Mesothelial cell of epicardium (in vitro differentiated cells): ENCODE measurements around the gene CDK4. TPM values are rescaled to one million over a fixed set of nuclear protein-coding genes. Genes with fewer than 3 reads are reported as not detected.
"Not testable (repeated sequence)": the region's sequence is repeated elsewhere in the genome, so short reads cannot be mapped to it uniquely, and the experiment has no call there.

Experiments used
- DNase-seq, 2 experiments: peaks; one replicate each; pipeline ENCODE4 v3.0.0; 2021; ENCODE audit warnings: low spot score in 2 of 2; ENCODE audit not compliant: unreplicated experiment in 2 of 2
- H3K27ac Mint-ChIP-seq: 2 replicates; pipeline ENCODE4 v1.8.0; 2021; ENCODE audit warnings: mixed read lengths
- H3K27me3 Mint-ChIP-seq: 2 replicates; pipeline ENCODE4 v1.8.0; 2021; ENCODE audit warnings: low read depth, mixed read lengths
- H3K36me3 Mint-ChIP-seq: 2 replicates; pipeline ENCODE4 v1.8.0; 2021; ENCODE audit warnings: mixed read lengths
- H3K4me1 Mint-ChIP-seq: 2 replicates; pipeline ENCODE4 v1.8.0; 2021; ENCODE audit warnings: mixed read lengths
- H3K4me3 Mint-ChIP-seq: 2 replicates; pipeline ENCODE4 v1.8.0; 2021; ENCODE audit warnings: mild to moderate bottlenecking, moderate library complexity, mixed read lengths
- H3K9me3 Mint-ChIP-seq: 2 replicates; pipeline ENCODE4 v1.8.0; 2021; ENCODE audit warnings: mixed read lengths
- CTCF ChIP-seq: fragments of 200-600 bp; sonication (generic); IDR thresholded peaks from one replicate; pipeline ENCODE4 v1.5.0; 2021; ENCODE audit warnings: antibody characterized with exemption; ENCODE audit not compliant: unreplicated experiment
- total RNA-seq: library from RNA; stranded (reverse); gene quantifications from 3 replicates; pipeline ENCODE4 v1.2.1, GENCODE V29; 2021

Gene CDK4
- total RNA-seq, 1 donor from 2014 or later, result 171 TPM

DNA sequence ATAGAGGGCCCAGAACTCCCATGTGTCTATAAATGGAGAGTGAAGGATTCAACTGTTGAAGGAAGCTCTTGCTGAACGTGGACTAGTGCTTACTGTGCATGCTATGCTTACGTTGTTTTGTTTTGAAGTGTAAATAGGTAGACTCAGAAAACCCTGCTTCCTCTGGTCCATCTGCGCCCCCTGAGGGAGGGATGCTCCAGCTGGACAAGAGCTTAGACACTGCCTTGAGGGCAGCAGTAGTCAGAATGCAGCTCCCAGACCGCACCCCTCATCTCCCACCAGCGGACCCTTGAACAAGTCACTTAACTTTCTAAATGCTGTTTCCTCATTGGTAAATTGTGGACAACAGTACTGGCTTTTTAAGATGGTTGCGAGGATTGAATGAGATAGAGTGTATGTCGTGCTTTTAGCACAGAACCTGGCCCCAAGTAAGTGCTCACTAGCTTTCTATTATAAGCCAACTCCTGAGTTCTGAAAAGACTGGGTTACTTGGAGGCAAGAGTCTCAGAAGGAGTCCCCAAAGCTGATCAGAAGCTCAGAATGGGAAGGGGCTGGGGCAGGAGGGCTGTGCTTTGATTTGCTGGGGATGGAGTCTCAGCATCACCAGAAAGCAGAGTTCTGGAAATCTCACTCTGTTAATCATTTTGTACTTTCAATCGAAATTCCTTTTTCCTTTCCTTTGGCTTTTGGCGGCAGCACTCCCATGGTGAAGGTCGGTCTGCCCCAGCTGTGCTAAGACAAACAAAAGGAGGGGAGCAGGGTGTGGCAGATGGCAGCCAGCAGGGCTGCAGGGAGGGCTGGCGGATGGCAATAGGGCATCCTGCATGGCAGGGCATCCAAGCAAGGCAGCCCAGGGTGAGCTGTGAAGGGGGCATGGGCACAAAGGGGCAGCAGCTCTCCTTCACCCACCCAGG, 29.1 kb downstream of the CDK4 start:
- no peak for TF ChIP-seq CTCF
- Mint-ChIP-seq H3K36me3 (peaks cover 25% of the 10 kb centered on the region), H3K27ac (no peak overlapping the region), H3K9me3 (no peaks in the 10 kb centered on the region), H3K4me1 (peaks cover 4% of the 10 kb centered on the region), H3K4me3 (no peak overlapping the region), H3K27me3 (peaks cover 51% of the 10 kb centered on the region)
- no peak for DNase-seq

DNA sequence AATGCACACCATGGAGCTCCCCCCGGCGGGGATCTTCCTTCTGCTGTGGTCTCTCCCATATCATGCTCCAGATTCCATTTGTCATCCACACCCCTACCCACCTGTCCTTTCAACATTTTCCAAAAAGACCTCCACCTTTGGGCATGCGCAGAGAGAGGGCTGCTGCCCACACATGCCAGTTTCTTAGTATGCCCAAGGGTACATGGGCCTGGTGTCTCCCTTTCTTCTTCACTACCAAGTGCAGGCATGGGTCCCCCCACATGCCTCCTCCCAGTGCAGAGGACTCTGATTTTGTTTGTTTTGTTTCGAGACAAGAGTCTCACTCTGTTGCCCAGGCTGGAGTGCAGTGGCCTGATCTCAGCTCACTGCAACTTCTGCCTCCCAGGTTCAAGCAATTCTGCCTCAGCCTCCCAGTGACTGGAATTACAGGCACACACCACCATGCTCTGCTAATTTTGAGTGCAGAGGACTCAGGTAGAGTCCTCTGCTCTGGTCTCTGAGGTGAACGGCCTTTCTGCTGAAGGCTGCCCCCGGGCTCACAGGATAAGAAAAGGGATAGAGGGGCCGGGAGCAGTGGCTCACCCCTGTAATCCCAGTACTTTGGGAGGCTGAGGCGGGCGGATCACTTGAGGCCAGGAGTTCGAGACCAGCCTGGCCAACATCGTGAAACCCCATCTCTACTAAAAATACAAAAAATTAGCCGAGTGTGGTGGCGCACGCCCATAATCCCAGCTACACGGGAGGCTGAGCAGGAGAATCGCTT, 30.1 kb downstream of the CDK4 start:
- H3K9me3 Mint-ChIP-seq, H3K27ac Mint-ChIP-seq, H3K4me1 Mint-ChIP-seq, H3K4me3 Mint-ChIP-seq: not testable (repeated sequence)
- Mint-ChIP-seq H3K36me3 (peaks cover 26% of the 10 kb centered on the region), H3K27me3 (peaks cover 42% of the 10 kb centered on the region)
- DNase-seq, result peak in 1 of 2 experiments; percentile 5

GRCh38 chr12:57720606-57721595, 31.2 kb downstream of the CDK4 start:
- peaks cover under 1% of the 10 kb centered on the region for H3K4me1 Mint-ChIP-seq
- peaks cover 26% of the 10 kb centered on the region for H3K36me3 Mint-ChIP-seq
- peaks cover 32% of the 10 kb centered on the region for H3K27me3 Mint-ChIP-seq
- no peak overlapping the region for H3K27ac Mint-ChIP-seq
- no peak for TF ChIP-seq CTCF
- no peak overlapping the region for H3K4me3 Mint-ChIP-seq
- H3K9me3 Mint-ChIP-seq, result no peaks in the 10 kb centered on the region
- DNase-seq, result peak in 1 of 2 experiments; percentile 5

GRCh38 chr12:57719777-57720605, 32.1 kb downstream of the CDK4 start:
- H3K4me3 Mint-ChIP-seq, result no peak overlapping the region
- H3K36me3 Mint-ChIP-seq, result peaks cover 30% of the 10 kb centered on the region
- no peaks in the 10 kb centered on the region for H3K9me3 Mint-ChIP-seq
- H3K4me1 Mint-ChIP-seq, result no peaks in the 10 kb centered on the region
- peaks cover 24% of the 10 kb centered on the region for H3K27me3 Mint-ChIP-seq
- TF ChIP-seq CTCF, result no peak
- peak in 1 of 2 experiments; percentile 20 for DNase-seq
- H3K27ac Mint-ChIP-seq, result no peak overlapping the region

- Mint-ChIP-seq H3K27ac (no peak overlapping the region), H3K9me3 (no peaks in the 10 kb centered on the region), H3K4me3 (no peak overlapping the region), H3K4me1 (no peaks in the 10 kb centered on the region), H3K27me3 (peaks cover 13% of the 10 kb centered on the region), H3K36me3 (peaks cover 30% of the 10 kb centered on the region)
- TF ChIP-seq CTCF, result no peak
- peak in 1 of 2 experiments; percentile 25 for DNase-seq
Observed at GRCh38 chr12:57718641-57719528, 33.2 kb downstream of the CDK4 start.
